Measurements from ENCODE around the gene RNU1-2.
"Not testable (repeated sequence)": the region's sequence is repeated elsewhere in the genome, so short reads cannot be mapped to it uniquely, and the experiment has no call there.

GRCh38 chr1:16892978-16893525 lies 2.7 kb upstream of the RNU1-2 start:
- TF ChIP-seq POLR2A, CTCF, POLR2AphosphoS5 (IDR thresholded peaks at IDR 0.05): not testable (repeated sequence)

All from suprapubic skin (tissue), 4 donors.